ENCODE measurements around the gene LPIN3.

LPIN3 gene

GRCh38 chr20:41348430-41349172, 8.0 kb downstream of the LPIN3 start:
- DNase-seq (ENCODE audit: low read depth, low spot score), result no peak
- H3K27ac ChIP-seq, result no peak overlapping the region

- DNase-seq (ENCODE audit: low read depth, low spot score), result no peak
These were observed 8.6 kb downstream of the LPIN3 start for GRCh38 chr20:41349266-41349665.

GRCh38 chr20:41349943-41350342, 9.3 kb downstream of the LPIN3 start:
- DNase-seq (ENCODE audit: low read depth, low spot score), result no peak
- H3K27ac ChIP-seq, result no peak overlapping the region

More at GRCh38 chr20:41349266-41349665, 8.6 kb downstream of the LPIN3 start:
- no peak overlapping the region for H3K27ac ChIP-seq

- no peak for DNase-seq (ENCODE audit: low read depth, low spot score)
- H3K27ac ChIP-seq, result no peak overlapping the region
These were observed 9.9 kb downstream of the LPIN3 start for GRCh38 chr20:41350408-41350962.

- DNase-seq (ENCODE audit: low read depth, low spot score), result no peak
- H3K27ac ChIP-seq, result no peak overlapping the region
These were observed 11.5 kb downstream of the LPIN3 start for GRCh38 chr20:41352106-41352505.

GRCh38 chr20:41352666-41353065, 12.0 kb downstream of the LPIN3 start:
- DNase-seq (ENCODE audit: low read depth, low spot score), result no peak
- no peak overlapping the region for H3K27ac ChIP-seq

GRCh38 chr20:41353530-41353929, 12.9 kb downstream of the LPIN3 start:
- H3K27ac ChIP-seq, result no peak overlapping the region
- DNase-seq (ENCODE audit: low read depth, low spot score), result no peak

- no peak for DNase-seq (ENCODE audit: low read depth, low spot score)
These were observed 14.6 kb downstream of the LPIN3 start for GRCh38 chr20:41355192-41355591.

GRCh38 chr20:41355598-41356203, 15.1 kb downstream of the LPIN3 start:
- DNase-seq (ENCODE audit: low read depth, low spot score), result no peak
- no peak overlapping the region for H3K27ac ChIP-seq

More at GRCh38 chr20:41355192-41355591, 14.6 kb downstream of the LPIN3 start:
- H3K27ac ChIP-seq, result no peak overlapping the region

GRCh38 chr20:41356951-41357350, 16.3 kb downstream of the LPIN3 start:
- DNase-seq (ENCODE audit: low read depth, low spot score), result no peak
- no peak overlapping the region for H3K27ac ChIP-seq

GRCh38 chr20:41357424-41358163, 17.0 kb downstream of the LPIN3 start:
- H3K27ac ChIP-seq, result no peak overlapping the region

GRCh38 chr20:41358230-41358629, 17.6 kb downstream of the LPIN3 start:
- DNase-seq (ENCODE audit: low read depth, low spot score), result no peak
- H3K27ac ChIP-seq, result no peak overlapping the region

More at GRCh38 chr20:41357424-41358163, 17.0 kb downstream of the LPIN3 start:
- no peak for DNase-seq (ENCODE audit: low read depth, low spot score)

GRCh38 chr20:41358717-41359116, 18.1 kb downstream of the LPIN3 start:
- DNase-seq (ENCODE audit: low read depth, low spot score), result no peak
- no peak overlapping the region for H3K27ac ChIP-seq

- DNase-seq (ENCODE audit: low read depth, low spot score), result no peak
- H3K27ac ChIP-seq, result no peak overlapping the region
These were observed 19.0 kb downstream of the LPIN3 start for GRCh38 chr20:41359541-41360011.

GRCh38 chr20:41360831-41361756, 20.5 kb downstream of the LPIN3 start:
- DNase-seq (ENCODE audit: low read depth, low spot score), result no peak
- no peak overlapping the region for H3K27ac ChIP-seq

- no peak for DNase-seq (ENCODE audit: low read depth, low spot score)
- H3K27ac ChIP-seq, result no peak overlapping the region
These were observed 21.4 kb downstream of the LPIN3 start for GRCh38 chr20:41361757-41362747.

GRCh38 chr20:41362748-41363140, 22.1 kb downstream of the LPIN3 start:
- DNase-seq (ENCODE audit: low read depth, low spot score), result no peak
- no peak overlapping the region for H3K27ac ChIP-seq

GRCh38 chr20:41363601-41364000, 23.0 kb downstream of the LPIN3 start:
- no peak for DNase-seq (ENCODE audit: low read depth, low spot score)
- H3K27ac ChIP-seq, result no peak overlapping the region

All from epithelial cell of prostate (primary cell).